ENCODE data around the gene JMJD1C.
"Not testable (repeated sequence)": the region's sequence is repeated elsewhere in the genome, so short reads cannot be mapped to it uniquely, and the experiment has no call there.

The JMJD1C gene

GRCh38 chr10:63391812-63392211, 74.0 kb downstream of the JMJD1C start:
- no peak for DNase-seq

GRCh38 chr10:63390521-63390920, 75.3 kb downstream of the JMJD1C start:
- no peak for DNase-seq

GRCh38 chr10:63388421-63389031, 77.3 kb downstream of the JMJD1C start:
- no peak for DNase-seq

GRCh38 chr10:63385254-63385653, 80.5 kb downstream of the JMJD1C start:
- DNase-seq = no peak

DNA sequence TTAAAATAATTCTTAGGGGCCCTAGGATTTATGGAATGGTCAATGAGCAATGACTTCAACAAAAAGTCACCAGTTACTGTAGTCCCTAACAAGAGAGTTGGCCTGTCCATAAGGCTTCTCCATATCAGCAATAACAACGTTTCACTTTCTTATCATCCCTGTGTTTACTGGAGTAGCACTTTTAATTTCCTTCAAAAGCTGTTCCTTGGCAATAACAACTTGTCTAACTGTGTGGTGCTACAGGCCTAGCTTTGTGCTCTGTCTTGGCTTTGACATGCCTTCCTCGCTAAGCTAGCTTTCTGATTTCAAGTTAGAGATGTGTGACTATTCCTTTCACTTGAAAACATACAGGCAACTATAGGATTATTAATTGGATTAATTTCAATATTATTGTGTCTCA, 81.1 kb downstream of the JMJD1C start:
- no peak for DNase-seq

DNA sequence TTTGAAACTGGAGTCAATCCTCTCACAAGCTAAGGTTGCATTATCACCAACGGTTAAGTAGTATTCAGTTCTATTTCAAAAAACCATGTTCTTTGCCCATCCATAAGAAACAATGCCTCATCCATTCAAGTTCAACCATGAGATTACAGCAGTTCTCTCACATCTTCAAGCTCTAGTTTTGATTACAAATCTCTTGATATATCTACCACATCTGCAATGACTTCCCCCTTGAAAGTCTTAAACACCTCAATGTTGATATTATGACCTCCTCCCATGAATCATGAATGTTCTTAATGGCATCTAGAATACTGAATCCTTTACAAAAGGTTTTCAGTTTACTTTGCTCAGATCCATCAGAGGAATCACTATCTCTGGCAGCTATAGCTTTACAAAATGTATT, 81.8 kb downstream of the JMJD1C start:
- no peak for DNase-seq

GRCh38 chr10:63383141-63383540, 82.6 kb downstream of the JMJD1C start:
- no peak for DNase-seq

DNA sequence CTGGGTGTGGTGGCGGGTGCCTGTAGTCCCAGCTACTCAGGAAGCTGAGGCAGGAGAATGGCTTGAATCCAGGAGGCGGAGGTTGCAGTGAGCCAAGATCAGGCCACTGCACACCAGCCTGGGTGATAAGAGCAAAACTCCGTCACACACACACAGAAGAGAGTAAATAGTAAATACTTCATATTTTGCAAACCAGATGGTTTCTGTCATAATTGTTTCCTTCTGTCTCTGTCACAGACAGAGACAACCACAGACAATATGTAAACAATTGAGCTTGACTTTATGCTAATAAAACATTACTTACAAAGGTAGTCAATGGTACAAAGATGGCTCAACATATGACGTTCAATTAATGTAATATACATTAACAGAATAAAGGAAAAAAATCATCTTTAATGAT, 83.7 kb downstream of the JMJD1C start:
- DNase-seq = no peak

DNA sequence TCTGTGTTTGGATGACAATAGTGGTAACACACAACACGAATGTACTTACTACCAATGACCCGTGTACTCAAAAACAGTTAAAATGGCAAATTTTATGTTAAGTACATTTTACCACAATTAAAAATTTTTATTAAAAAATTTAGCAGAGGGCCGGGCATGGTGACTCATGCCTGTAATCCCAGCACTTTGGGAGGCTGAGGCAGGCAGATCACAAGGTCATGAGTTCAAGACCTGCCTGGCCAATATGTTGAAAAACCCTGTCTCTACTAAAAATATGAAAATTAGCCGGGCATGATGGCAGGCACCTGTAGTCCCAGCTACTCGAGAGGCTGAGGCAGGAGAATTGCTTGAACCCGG, 88.5 kb downstream of the JMJD1C start:
- not testable (repeated sequence) for DNase-seq

GRCh38 chr10:63376560-63377304, 89.0 kb downstream of the JMJD1C start:
- no peak for DNase-seq

- no peak for DNase-seq
Observed at GRCh38 chr10:63375859-63376258, 89.9 kb downstream of the JMJD1C start.

DNA sequence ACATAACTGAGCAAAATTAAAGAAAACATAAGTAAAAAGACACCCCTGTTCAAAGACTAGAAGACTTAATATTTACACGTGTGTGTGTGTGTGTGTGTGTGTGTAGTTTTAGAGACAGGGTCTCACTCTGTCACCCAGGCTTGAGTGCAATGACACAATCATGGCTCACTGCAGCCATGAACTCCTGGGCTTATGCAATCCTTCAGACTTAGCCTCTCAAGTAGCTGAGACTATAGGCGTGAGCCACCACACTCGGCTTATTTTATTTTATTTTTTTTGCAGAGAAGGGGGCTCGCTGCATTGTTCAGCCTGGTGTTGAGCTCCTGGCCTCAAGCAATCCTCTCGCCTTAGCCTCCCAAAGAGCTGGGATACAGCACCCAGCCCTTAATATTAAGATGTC, 90.3 kb downstream of the JMJD1C start:
- DNase-seq = no peak

DNA sequence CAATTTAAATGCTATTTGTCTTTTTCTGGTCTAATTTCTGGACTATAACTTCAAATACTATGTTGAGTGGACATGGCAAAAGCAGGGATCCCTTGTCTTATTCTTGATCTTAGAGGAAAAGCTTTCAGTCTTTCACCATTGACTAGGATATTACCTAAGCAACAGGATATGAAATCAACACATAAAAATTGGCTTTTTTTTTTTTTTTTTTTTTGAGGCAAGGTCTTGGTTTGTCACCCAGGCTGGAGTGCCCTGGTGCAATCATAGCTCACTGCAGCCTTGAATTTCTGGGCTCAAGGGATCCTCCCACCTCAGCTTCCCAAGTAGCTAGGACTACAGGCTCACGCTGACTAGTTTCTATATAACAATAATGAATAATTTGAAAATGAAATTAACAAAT, 90.8 kb downstream of the JMJD1C start:
- DNase-seq = no peak

DNA sequence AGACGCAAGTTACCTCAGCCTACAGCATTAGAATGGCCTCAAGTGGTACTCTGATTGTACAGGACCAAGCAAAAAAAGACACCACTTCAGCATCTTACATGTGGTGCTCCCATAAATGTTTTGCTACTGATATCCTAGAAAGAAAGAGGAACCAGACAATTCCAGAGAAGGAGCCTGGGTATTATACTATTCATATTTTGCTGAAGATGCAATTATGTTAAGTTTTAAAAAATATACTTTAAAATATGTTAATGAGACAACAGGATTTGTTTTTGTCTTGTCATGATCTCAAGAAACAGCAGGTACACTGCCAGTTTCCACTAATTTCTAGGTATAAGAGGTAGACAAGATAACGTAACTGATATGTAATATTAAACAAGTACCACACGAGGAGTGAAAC, 92.6 kb downstream of the JMJD1C start:
- no peak for DNase-seq

DNA sequence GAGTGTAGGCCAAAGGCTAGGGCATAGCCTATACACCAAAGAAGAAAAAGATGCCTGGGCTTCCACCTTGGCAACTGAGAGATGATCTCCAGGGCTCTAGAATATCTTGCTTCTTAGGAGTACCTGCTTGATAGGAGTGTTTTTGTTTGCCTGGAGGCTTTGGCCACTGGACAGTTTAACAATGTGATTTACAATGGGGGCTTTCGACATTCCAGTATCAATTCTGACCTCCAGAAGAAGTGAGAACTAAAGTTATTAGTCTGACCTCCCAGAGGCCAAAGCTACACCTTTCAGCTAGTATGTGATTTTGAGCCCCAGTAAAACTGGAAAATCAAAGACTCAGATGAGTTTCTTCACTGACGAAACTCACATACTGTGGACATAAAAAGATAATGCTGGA, 96.1 kb downstream of the JMJD1C start:
- no peak for DNase-seq

GRCh38 chr10:63368365-63368764, 97.4 kb downstream of the JMJD1C start:
- DNase-seq = no peak

DNA sequence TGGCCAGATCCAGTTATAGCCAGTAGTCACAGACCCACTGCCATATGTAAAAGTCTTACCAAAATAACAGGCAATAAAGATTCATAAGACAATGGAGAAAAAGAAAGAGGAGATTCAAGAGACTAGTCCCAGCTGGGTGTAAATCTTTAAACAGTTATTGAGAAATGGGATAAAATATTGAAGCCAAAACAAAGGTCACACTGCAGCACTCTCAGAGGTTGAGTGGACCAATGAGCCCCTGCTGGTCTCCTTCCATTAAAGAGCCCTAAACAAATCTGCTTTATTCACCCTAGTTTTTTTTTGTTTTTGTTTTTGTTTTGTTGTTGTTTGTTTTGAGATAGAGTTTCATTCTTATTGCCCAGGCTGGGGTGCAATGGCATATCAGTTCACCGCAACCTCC, 98.8 kb downstream of the JMJD1C start:
- DNase-seq = no peak

DNA sequence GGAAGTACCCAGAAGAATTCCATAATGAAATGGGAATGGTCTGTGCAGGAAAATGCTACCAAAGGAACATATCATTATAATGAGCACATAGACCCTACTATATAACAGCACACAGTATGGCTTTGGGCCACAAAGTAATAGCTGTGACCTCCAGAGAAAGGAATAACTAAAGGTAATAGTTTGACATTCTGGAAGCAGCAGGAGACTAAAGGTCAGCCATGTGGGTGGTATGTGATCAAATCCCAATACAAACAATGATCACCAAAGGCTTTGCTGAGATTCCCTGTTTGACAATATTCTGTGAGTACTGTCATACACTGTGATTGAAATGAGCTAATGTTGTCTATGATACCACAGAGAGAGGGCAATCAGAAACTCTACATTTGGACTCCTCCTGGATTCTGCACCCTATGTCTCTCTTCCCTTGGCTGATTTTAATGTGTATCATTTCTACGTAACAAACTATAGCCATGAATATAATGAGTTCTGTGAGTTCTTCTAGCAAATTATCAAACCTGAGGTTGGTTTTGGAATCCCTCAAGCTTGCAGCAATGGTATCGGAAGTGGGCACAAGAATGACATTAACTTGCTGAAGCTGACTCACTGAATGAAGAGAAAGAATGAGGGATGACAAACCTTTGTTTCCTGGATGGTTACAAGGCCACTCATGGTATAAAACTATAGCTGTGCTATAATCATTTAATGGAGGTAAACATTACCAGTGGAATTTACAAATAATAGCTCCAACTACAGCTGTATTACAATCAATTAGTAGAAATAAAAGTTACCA, 99.6 kb downstream of the JMJD1C start:
- DNase-seq = no peak

- no peak for DNase-seq
Observed at GRCh38 chr10:63364918-63365317, 100.9 kb downstream of the JMJD1C start.

DNA sequence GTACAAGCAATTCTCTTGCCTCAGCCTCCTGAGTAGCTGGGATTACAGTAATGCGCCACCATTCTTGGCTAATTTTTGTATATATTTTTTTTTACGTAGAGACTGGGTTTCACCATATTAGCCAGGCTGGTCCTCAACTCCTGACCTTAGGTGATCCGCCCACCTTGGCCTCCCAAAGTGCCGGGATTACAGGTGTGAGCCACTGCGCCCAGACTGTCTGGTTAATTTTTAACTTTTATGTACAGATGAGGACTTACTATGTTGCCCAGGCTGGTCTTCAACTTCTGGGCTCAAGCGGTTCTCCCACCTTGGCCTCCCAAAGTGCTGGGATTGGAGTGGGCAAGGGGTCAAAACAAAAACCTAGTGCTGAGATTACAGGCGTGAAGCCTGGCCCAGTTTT, 101.8 kb downstream of the JMJD1C start:
- DNase-seq = no peak

- no peak for DNase-seq
Observed at GRCh38 chr10:63355682-63356081, 110.1 kb downstream of the JMJD1C start.

GRCh38 chr10:63352976-63353375, 112.8 kb downstream of the JMJD1C start:
- no peak for DNase-seq

- no peak for DNase-seq
Observed at GRCh38 chr10:63348245-63348850, 117.4 kb downstream of the JMJD1C start.

- DNase-seq = no peak
Observed at GRCh38 chr10:63346015-63346441, 119.7 kb downstream of the JMJD1C start.

All from activated T-cell treated with anti-CD3 and anti-CD28 coated beads, Interleukin-2, amount 50 U/mL, for 1 hour (primary cell).